Activated CD8-positive, alpha-beta memory T cell treated with anti-CD3 and anti-CD28 coated beads for 24 hours (primary cell): Measurements from ENCODE around the gene ABCA1.

ENCODE experiments used
- DNase-seq: peaks from one replicate; pipeline ENCODE4 v3.0.0-alpha.2; 2020

ABCA1 gene

DNA sequence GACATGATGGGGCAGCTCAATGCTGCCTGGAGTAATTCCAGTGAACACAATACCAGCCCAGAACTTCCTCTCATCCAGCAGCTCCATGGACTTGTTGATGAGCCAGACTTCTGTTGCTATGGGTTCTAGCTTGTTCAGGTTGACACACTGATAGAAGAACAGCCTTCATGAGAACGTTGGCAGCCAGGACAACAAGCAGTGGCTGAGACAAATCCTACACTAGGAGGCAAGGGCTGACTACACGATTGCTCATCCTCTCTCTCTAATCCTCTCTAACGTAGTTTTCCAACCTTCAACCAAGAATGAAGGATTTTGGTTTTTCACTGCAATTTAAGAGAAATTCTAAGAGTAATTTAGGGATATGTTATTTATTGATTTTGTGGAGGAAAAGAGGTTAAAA, 96.3 kb downstream of the ABCA1 start:
- DNase-seq: no peak

DNA sequence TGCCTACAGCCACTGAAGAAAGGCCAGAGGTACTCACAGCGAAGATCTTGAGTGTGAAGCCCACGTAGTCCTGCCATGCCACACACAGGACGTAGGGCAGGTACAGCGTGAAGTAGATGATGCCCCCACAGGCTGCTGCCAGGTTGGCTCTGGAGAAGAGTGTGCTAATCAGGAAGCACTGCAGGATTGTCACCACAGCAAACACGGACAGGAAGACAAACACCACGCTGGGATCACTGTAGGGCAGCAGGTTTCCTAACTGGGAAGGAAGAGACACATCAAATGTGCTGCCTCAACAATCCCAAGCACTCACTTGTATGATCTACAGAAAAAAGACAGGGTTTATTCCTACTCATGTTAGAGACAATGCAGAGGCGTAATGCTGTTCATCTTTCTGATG, 101.0 kb downstream of the ABCA1 start:
- no peak for DNase-seq

- DNase-seq: no peak
Measured at GRCh38 chr9:104826079-104826775, 101.7 kb downstream of the ABCA1 start.

DNA sequence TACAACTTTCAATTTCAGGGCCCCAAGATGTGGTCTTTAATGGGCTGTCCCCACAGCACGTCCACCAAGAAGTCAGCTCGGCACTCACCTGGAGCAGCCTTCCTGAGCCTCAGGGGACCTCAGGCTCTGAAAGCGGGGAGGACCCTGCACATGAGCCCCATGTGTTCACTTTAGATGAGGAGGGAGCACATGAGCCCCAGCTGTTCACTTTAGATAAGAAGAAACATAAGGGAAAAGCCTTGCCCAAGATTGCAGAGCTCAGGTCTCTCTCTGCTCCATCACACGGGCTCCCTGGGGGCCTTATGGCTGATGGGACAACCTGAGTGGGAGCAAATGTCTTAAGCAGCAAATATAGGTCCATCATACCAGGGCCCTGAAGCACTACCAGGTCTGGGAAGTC, 107.6 kb downstream of the ABCA1 start:
- DNase-seq: no peak

DNA sequence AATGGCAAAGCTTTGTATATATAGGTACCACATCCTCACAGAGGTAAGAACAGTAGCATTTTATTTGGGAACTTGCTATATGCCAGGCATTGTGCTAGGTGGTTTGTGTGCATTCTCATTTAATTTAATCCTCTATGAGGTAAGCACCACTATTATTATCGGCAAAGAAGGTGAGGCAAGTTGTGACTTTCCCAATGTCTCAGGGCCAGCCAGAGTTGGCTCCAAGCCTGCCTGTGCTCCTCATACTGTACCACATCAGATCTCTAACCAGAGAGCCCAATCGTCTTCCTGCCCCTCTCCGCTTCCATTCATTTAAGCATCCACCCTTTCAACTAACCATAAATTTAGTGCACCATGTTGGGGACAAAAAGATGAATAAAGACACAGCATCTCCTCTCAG, 108.9 kb downstream of the ABCA1 start:
- DNase-seq: no peak

GRCh38 chr9:104817437-104817836, 110.5 kb downstream of the ABCA1 start:
- DNase-seq: no peak

DNA sequence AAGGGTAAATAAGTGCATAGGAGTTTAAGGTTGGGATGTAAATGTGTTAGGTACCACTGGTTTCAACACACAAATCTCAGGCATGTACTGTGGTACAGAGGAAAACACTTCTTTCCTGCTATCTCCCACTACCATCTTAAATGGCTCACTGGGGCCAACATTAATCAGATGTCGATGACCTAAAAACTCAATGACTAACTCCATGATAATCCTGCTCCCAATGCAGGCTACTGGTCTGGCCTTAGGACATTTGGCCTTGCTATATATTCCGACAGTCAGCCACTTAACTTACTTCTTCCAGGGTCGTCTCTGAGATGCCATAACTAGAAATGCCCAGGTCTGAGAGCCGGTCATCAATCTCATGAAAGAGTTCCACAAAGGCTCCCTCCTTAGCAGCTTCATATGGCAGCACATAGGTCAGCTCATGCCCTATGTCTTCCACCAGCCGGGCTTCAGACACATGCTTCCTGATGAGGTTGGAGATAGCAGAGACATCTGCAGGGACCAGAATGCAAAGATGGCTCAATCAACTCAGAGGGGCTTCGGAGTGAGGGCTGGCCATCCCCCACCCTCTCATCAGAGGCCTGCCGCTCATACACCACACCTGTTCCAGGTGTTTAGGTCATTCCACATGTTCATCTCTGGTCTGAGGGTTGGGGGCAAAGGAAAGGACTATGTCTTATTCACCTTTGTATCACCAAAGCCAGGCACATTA, 111.9 kb downstream of the ABCA1 start:
- no peak for DNase-seq

GRCh38 chr9:104810421-104811339, 117.3 kb downstream of the ABCA1 start:
- no peak for DNase-seq

DNA sequence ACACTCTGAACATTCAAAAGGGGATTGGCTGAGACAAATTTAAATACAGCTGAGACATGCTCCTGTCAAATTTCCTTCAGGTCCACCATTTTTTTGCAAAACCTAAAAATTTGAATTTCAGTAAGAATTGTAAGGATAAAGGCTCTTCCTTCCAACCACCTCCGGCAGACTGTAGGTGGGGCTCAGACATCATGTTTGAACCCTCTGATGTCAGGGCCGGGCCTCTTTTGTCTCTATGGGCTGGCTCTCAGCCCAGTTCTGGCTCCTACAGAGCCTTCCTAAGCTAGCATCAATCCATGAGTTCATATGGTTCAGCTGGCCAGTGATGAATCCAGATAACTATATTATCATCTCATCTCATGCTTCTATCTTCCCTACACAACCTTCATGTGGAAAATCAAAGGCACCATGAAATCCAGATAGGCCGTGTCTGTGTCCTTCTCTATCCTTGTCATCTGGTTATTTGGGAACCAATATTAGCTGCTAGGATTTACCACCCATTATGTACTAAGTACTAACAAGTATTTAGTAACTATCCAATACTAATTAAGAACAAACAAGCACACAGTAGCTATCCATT, 119.8 kb downstream of the ABCA1 start:
- no peak for DNase-seq

GRCh38 chr9:104805441-104805840, 122.5 kb downstream of the ABCA1 start:
- DNase-seq: no peak

DNA sequence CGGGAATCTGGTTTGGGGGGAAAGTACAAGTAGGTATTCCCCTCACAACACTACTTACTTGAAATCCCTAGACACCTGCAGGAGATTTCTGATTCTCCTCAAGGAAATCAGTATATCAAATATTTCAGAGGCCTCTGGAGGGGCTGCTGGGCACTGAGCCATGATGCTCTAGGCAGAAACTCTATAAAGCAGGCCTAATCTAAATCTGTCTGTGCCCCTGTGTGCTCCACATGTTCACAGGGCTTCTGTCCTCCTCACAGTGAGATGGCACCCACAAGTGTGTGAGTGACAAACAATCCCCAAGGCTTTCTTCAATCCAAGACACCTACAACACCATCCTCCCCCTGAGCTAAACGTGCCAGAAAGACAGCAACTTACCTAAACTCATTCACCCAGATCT, 125.0 kb downstream of the ABCA1 start:
- DNase-seq: no peak

GRCh38 chr9:104802110-104802509, 125.8 kb downstream of the ABCA1 start:
- DNase-seq: no peak

- no peak for DNase-seq
Measured at GRCh38 chr9:104800068-104800785, 127.7 kb downstream of the ABCA1 start.

- DNase-seq: no peak
Measured at GRCh38 chr9:104798209-104798995, 129.6 kb downstream of the ABCA1 start.

GRCh38 chr9:104795857-104796256, 132.1 kb downstream of the ABCA1 start:
- no peak for DNase-seq

- DNase-seq: no peak
Measured at GRCh38 chr9:104795082-104795481, 132.9 kb downstream of the ABCA1 start.

- no peak for DNase-seq
Measured at GRCh38 chr9:104794070-104794469, 133.9 kb downstream of the ABCA1 start.

DNA sequence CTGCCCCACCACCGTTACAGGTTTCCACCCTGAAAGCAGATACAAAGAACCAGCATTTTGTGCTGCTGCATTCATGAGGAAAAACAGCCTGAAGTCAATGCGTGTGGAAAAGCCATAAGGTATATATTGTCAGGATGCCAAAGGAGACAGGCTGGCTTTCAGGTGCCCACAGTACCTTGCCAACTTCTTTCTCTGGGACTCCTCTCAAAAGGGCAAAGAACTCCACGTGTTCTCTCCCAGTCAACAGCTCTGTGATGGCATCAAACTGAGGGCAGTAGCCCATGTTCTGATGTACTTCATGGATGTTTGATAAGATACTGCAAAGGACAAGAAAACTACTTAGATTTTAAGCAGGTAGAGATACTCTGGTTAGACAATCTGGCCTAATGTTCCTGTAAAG, 139.7 kb downstream of the ABCA1 start:
- no peak for DNase-seq

DNA sequence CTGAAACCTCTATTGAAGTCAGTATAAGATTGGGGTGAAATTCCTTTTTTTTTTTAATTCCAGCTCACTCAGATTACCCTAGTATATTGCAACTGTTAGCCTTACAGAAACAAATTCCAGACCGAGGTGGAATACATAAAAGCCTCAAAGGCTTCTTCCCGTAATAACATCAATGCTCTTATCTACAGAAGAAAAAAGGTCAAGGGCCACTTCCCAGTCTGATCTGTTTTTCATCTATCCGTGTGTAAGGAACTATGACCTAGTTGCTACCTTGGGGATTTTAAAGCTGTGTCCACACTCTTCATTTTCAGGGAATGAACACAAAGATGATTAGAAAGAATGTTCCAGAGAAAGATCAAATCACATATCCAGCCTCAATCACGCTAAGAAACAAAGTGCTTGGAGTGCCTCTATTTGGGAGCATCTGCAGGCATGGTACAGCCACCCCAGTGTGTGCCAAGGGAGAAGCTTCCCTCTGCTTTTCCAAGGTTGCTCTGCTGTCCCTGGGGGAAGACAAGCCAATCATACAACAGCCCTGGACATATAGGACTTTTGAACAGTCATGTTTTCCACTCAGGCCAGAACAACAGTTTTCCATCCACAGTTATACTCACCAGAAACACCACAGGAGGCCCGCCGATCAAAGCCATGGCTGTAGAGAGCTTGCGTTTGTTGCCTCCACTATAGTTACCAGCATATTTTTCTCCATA, 140.5 kb downstream of the ABCA1 start:
- DNase-seq: no peak

DNA sequence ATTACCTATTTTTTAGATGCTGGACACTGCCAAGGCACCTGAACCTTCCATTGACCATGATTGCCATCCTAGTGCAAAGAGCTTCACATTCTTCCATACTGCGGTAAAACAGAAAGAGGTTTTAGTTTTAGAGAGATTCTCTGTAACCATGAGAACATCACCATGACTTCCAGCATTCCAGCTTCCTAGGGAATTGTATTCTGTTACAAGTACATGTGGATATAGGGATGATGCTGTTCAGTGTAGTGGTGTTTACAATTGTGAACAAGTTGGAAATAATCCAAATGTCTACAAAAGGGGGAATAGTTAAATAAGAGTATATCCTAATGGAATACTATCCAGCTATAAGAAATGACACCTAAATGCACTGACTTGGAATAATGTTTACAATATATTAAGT, 141.7 kb downstream of the ABCA1 start:
- DNase-seq: no peak

- no peak for DNase-seq
Measured at GRCh38 chr9:104784098-104784497, 143.9 kb downstream of the ABCA1 start.
